HCT116 (cell line): ENCODE data around the gene SLC2A1. TPM values are rescaled to one million over a fixed set of nuclear protein-coding genes. Genes with fewer than 3 reads are reported as not detected.

Source experiments
- ATAC-seq: fragments of 200-7000 bp; cut with Tn5 transposase; 2 replicates; pipeline ENCODE4 v1.9.1; 2020; ENCODE audit warnings: mild to moderate bottlenecking, moderate library complexity
- BruUV-seq: library from RNA; stranded (reverse); fragments of 400-500 nt; replicated peaks from 2 replicates; lab custom pipeline; 2021; lab: Mats Ljungman, UMichigan
- CTCF ChIA-PET: fragments of 300-600 bp; sonication (Branson Sonifier 250); formaldehyde crosslinking; loops from one replicate; lab custom pipeline; 2021; ENCODE audit warnings: antibody characterized with exemption; lab: Charles Lee
- POLR2A ChIA-PET: fragments of 300-600, 350-600 bp; sonication (Branson Sonifier 250); formaldehyde crosslinking; loops from one replicate; lab custom pipeline; 2021; ENCODE audit warnings: antibody characterized with exemption; lab: Charles Lee
- RAD21 ChIA-PET, 2 experiments: fragments of 300-600 bp; sonication (Branson Sonifier 250); formaldehyde crosslinking; loops; one replicate each; lab custom pipeline; 2023; ENCODE audit warnings: low total read pairs in 2 of 2; ENCODE audit not compliant: uncharacterized antibody in 2 of 2, unreplicated experiment in 2 of 2, low non-redundant PET in 1 of 2; lab: Charles Lee
- DNase-seq: peaks from one replicate; pipeline ENCODE4 v3.0.0-alpha.2; 2010; ENCODE audit warnings: low read depth, low spot score
- H2AFZ ChIP-seq: fragments of 200-600 bp; shearing (Covaris generic), sonication (generic); 2 replicates; pipeline ENCODE4 v1.6.1; 2017; ENCODE audit warnings: low read depth, mixed run types, mixed read lengths, antibody characterized with exemption, low read length; ENCODE audit not compliant: poor library complexity, severe bottlenecking
- H3K27ac ChIP-seq: 2 replicates; pipeline ENCODE4 v1.5.1; 2012; ENCODE audit warnings: low read depth, low read length
- H3K27me3 ChIP-seq: fragments of 200-600 bp; sonication (generic); 2 replicates; pipeline ENCODE4 v1.6.1; 2016; ENCODE audit warnings: mixed run types, low read length, mixed read lengths; ENCODE audit not compliant: insufficient read depth
- H3K36me3 ChIP-seq, 2 experiments: fragments of 200-500 bp in 1 of 2; fragments of 200-600 bp in 1 of 2; sonication (Bioruptor generic) in 1 of 2; sonication (generic) in 1 of 2; 2 replicates each; pipeline versions ENCODE4 v1.5.1 to v1.6.1; 2014 to 2016; ENCODE audit warnings: low read length in 2 of 2, inconsistent platforms in 1 of 2, mixed read lengths in 1 of 2, mixed run types in 1 of 2; ENCODE audit not compliant: insufficient read depth in 2 of 2, control insufficient read depth in 1 of 2
- H3K4me1 ChIP-seq, 2 experiments: fragments of 200-600 bp in 1 of 2; sonication (generic) in 1 of 2; 2 replicates each; pipeline versions ENCODE4 v1.5.1 to v1.6.1; 2012 to 2017; ENCODE audit warnings: low read length in 2 of 2, inconsistent platforms in 1 of 2, mild to moderate bottlenecking in 1 of 2, mixed read lengths in 1 of 2, mixed run types in 1 of 2, moderate library complexity in 1 of 2; ENCODE audit not compliant: insufficient read depth in 2 of 2, control insufficient read depth in 1 of 2
- H3K4me2 ChIP-seq: fragments of 200-600 bp; sonication (generic); 2 replicates; pipeline ENCODE4 v1.6.1; 2017; ENCODE audit warnings: mixed run types, low read length, mixed read lengths
- H3K4me3 ChIP-seq, 2 experiments: fragments of 200-600 bp in 1 of 2; sonication (generic) in 1 of 2; replicated peaks in 1 of 2; 2 replicates each; pipeline ENCODE4 v1.5.1; 2011 to 2016; ENCODE audit warnings: low read length in 2 of 2, control low read depth in 1 of 2, low read depth in 1 of 2, mild to moderate bottlenecking in 1 of 2, mixed read lengths in 1 of 2, mixed run types in 1 of 2
- H3K79me2 ChIP-seq: fragments of 200-600 bp; sonication (generic); 2 replicates; pipeline ENCODE4 v1.6.1; 2017; ENCODE audit warnings: mild to moderate bottlenecking, mixed run types, low read length, moderate library complexity, mixed read lengths; ENCODE audit not compliant: insufficient read depth
- H3K9ac ChIP-seq: fragments of 200-600 bp; sonication (generic); 2 replicates; pipeline ENCODE4 v1.6.1; 2016; ENCODE audit warnings: low read length, mixed read lengths
- H3K9me2 ChIP-seq: fragments of 200-600 bp; sonication (generic), shearing (Covaris generic); 2 replicates; pipeline ENCODE4 v1.6.1; 2017; ENCODE audit warnings: mixed run types, mild to moderate bottlenecking, moderate library complexity; ENCODE audit not compliant: insufficient read depth
- H3K9me3 ChIP-seq, 2 experiments: fragments of 200-500 bp in 1 of 2; fragments of 200-600 bp in 1 of 2; sonication (Bioruptor generic) in 1 of 2; sonication (generic) in 1 of 2; 2 replicates each; pipeline ENCODE4 v1.6.1; 2014 to 2017; ENCODE audit warnings: low read length in 2 of 2, mixed read lengths in 2 of 2, inconsistent platforms in 1 of 2, low read depth in 1 of 2, mild to moderate bottlenecking in 1 of 2, mixed run types in 1 of 2, moderate library complexity in 1 of 2; ENCODE audit not compliant: control insufficient read depth in 1 of 2, insufficient read depth in 1 of 2
- H4K20me1 ChIP-seq: fragments of 200-600 bp; sonication (generic), shearing (Covaris generic); 2 replicates; pipeline ENCODE4 v1.6.1; 2017; ENCODE audit warnings: mixed run types, mild to moderate bottlenecking, moderate library complexity; ENCODE audit not compliant: insufficient read depth
- CBX3 ChIP-seq: IDR thresholded peaks from 2 replicates; pipeline ENCODE4 v1.6.1; 2012; ENCODE audit warnings: low read depth
- ELF1 ChIP-seq: IDR thresholded peaks from 2 replicates; pipeline ENCODE4 v1.6.1; 2012; ENCODE audit warnings: low read depth, borderline replicate concordance
- EZH2 ChIP-seq: fragments of 200-600 bp; sonication (generic); IDR thresholded peaks from 2 replicates; pipeline ENCODE4 v1.6.1; 2017; ENCODE audit warnings: antibody characterized with exemption, mixed run types
- FOSL1 ChIP-seq: IDR thresholded peaks from 2 replicates; pipeline ENCODE4 v1.6.1; 2012; ENCODE audit warnings: low read depth
- JUND ChIP-seq: IDR thresholded peaks from 2 replicates; pipeline ENCODE4 v1.6.1; 2012
- POLR2A ChIP-seq: IDR thresholded peaks from 2 replicates; pipeline ENCODE4 v1.7.0; 2011; ENCODE audit warnings: borderline replicate concordance; ENCODE audit not compliant: insufficient read depth, insufficient read length; ENCODE audit errors: extremely low read depth
- POLR2AphosphoS5 ChIP-seq: IDR thresholded peaks from 2 replicates; pipeline ENCODE4 v1.6.1; 2011; ENCODE audit warnings: mild to moderate bottlenecking, low read depth, low read length, moderate library complexity
- SIN3A ChIP-seq: IDR thresholded peaks from 2 replicates; pipeline ENCODE4 v1.6.1; 2012; ENCODE audit warnings: low read depth
- TCF7L2 ChIP-seq: IDR thresholded peaks from 2 replicates; pipeline ENCODE4 v1.7.0; 2011; ENCODE audit warnings: borderline replicate concordance, inconsistent platforms; ENCODE audit not compliant: insufficient read depth, insufficient read length; ENCODE audit errors: extremely low read depth
- YY1 ChIP-seq: IDR thresholded peaks from 2 replicates; pipeline ENCODE4 v1.6.1; 2011; ENCODE audit warnings: low read length, low read depth, moderate library complexity, mild to moderate bottlenecking; ENCODE audit not compliant: insufficient replicate concordance; ENCODE audit errors: extremely low read depth
- ZFX ChIP-seq: fragments of 450-650 bp; IDR thresholded peaks from 2 replicates; pipeline ENCODE4 v1.6.1; 2017
- intact Hi-C: fragments of 100-400 bp; cut with micrococcal nuclease; formaldehyde crosslinking; loops from 2 replicates; pipeline ENCODE4 v1.10.0; 2022
- total RNA-seq: library from RNA; stranded (reverse); gene quantifications from one replicate; pipeline ENCODE4 v1.2.1, GENCODE V29; 2021; ENCODE audit not compliant: unreplicated experiment
- TF ChIP-seq, protein P1 (sequence below): IDR thresholded peaks from 2 replicates; pipeline ENCODE4 v1.6.1; 2012; ENCODE audit warnings: low read depth

Gene SLC2A1
- total RNA-seq, 1 experiment from 2014 or later = 248 TPM

- TF ChIP-seq, protein P1, sequence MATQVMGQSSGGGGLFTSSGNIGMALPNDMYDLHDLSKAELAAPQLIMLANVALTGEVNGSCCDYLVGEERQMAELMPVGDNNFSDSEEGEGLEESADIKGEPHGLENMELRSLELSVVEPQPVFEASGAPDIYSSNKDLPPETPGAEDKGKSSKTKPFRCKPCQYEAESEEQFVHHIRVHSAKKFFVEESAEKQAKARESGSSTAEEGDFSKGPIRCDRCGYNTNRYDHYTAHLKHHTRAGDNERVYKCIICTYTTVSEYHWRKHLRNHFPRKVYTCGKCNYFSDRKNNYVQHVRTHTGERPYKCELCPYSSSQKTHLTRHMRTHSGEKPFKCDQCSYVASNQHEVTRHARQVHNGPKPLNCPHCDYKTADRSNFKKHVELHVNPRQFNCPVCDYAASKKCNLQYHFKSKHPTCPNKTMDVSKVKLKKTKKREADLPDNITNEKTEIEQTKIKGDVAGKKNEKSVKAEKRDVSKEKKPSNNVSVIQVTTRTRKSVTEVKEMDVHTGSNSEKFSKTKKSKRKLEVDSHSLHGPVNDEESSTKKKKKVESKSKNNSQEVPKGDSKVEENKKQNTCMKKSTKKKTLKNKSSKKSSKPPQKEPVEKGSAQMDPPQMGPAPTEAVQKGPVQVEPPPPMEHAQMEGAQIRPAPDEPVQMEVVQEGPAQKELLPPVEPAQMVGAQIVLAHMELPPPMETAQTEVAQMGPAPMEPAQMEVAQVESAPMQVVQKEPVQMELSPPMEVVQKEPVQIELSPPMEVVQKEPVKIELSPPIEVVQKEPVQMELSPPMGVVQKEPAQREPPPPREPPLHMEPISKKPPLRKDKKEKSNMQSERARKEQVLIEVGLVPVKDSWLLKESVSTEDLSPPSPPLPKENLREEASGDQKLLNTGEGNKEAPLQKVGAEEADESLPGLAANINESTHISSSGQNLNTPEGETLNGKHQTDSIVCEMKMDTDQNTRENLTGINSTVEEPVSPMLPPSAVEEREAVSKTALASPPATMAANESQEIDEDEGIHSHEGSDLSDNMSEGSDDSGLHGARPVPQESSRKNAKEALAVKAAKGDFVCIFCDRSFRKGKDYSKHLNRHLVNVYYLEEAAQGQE = no peak
- TF ChIP-seq CBX3 = no peak
- TF ChIP-seq YY1 = no peak
- no peak for TF ChIP-seq ELF1
- TF ChIP-seq TCF7L2 = no peak
- no peak for TF ChIP-seq FOSL1
- TF ChIP-seq EZH2 = no peak
- TF ChIP-seq JUND = no peak
Measured at GRCh38 chr1:42942444-42942843, 16.2 kb downstream of the SLC2A1 start (continued).

- Histone ChIP-seq H3K27ac (peak overlapping the region; percentile 84), H3K9me2 (no peaks in the 10 kb centered on the region), H3K36me3 (peaks cover 7 to 14% of the 10 kb centered on the region in 2 experiments; a peak in 2 of 4 replicates), H3K79me2 (peaks cover 100% of the 10 kb centered on the region), H3K27me3 (no peaks in the 10 kb centered on the region), H3K4me1 (peaks cover 99 to 100% of the 10 kb centered on the region in 2 experiments), H3K4me3 (peak overlapping the region; percentile 19 to 43), H3K9me3 (no peaks in the 10 kb centered on the region), H3K9ac (peak overlapping the region; percentile 56), H3K4me2 (peak overlapping the region; percentile 81), H4K20me1 (no peaks in the 10 kb centered on the region), H2AFZ (no peak overlapping the region)
- ChIA-PET RAD21 (interaction anchor here in 1 of 2 experiments (1.2 to 1.6 kb wide), 2 partner anchors 18 to 132 kb away, joined by 4 to 6 read pairs; no protein-coding TSS in a partner anchor), POLR2A (interaction anchor here (0.9 to 2.7 kb wide), 6 partner anchors 8 to 25 kb away, joined by 3 to 11 read pairs (median 4); partner anchors contain the start of gene SLC2A1), CTCF (interaction anchor here (1.1 to 2.3 kb wide), 2 partner anchors 19 to 132 kb away, joined by 9 to 12 read pairs; no protein-coding TSS in a partner anchor)
- TF ChIP-seq TCF7L2 (no peak), ZFX (no peak), SIN3A (no peak), CBX3 (no peak), YY1 (peak; percentile 45), POLR2A (no peak), POLR2AphosphoS5 (peak; percentile 67)
- BruUV-seq = no TSS peak
- DNase-seq (peak; percentile 80), ATAC-seq (peak; percentile 50)
- intact Hi-C loops = loop anchor here (1.0 kb wide), 1 partner anchor 18 kb away; no protein-coding TSS in a partner anchor
Measured at GRCh38 chr1:42941640-42942330, 16.9 kb downstream of the SLC2A1 start.
